MCF 10A (cell line): ENCODE data around the gene MRPS16. TPM values are rescaled to one million over a fixed set of nuclear protein-coding genes. Genes with fewer than 3 reads are reported as not detected.

Source experiments
- BruUV-seq: library from RNA; stranded (reverse); fragments of 400-500 nt; replicated peaks from 2 replicates; lab custom pipeline; 2021; lab: Mats Ljungman, UMichigan
- CTCF ChIA-PET: fragments of 300-600 bp; sonication (Branson Sonifier 250); formaldehyde crosslinking; extraction: SDS; loops from one replicate; lab custom pipeline; 2021; ENCODE audit warnings: antibody characterized with exemption, inconsistent platforms; lab: Yijun Ruan, JAX
- POLR2A ChIA-PET: fragments of 300-600, 350-650 bp; sonication (Branson Sonifier 250); formaldehyde crosslinking; extraction: SDS; loops from one replicate; lab custom pipeline; 2020; ENCODE audit warnings: antibody characterized with exemption, inconsistent platforms; lab: Yijun Ruan, JAX
- DNase-seq: peaks from one replicate; pipeline ENCODE4 v3.0.0-alpha.2; 2018; ENCODE audit not compliant: unreplicated experiment
- H3K27ac Mint-ChIP-seq: one replicate; pipeline ENCODE4 v1.8.0; 2022; ENCODE audit warnings: mild to moderate bottlenecking, low read depth, mixed read lengths; ENCODE audit not compliant: unreplicated experiment
- H3K27me3 Mint-ChIP-seq: one replicate; pipeline ENCODE4 v1.8.0; 2022; ENCODE audit warnings: mixed read lengths; ENCODE audit not compliant: insufficient read depth, unreplicated experiment
- H3K36me3 Mint-ChIP-seq: one replicate; pipeline ENCODE4 v1.8.0; 2022; ENCODE audit warnings: mild to moderate bottlenecking, moderate library complexity, mixed read lengths; ENCODE audit not compliant: insufficient read depth, unreplicated experiment
- H3K4me1 Mint-ChIP-seq: one replicate; pipeline ENCODE4 v1.8.0; 2022; ENCODE audit warnings: mixed read lengths; ENCODE audit not compliant: insufficient read depth, unreplicated experiment
- H3K4me3 Mint-ChIP-seq: one replicate; pipeline ENCODE4 v1.8.0; 2022; ENCODE audit warnings: mild to moderate bottlenecking, moderate library complexity, mixed read lengths; ENCODE audit not compliant: unreplicated experiment
- H3K9me3 Mint-ChIP-seq: one replicate; pipeline ENCODE4 v1.8.0; 2022; ENCODE audit warnings: mixed read lengths; ENCODE audit not compliant: unreplicated experiment
- CTCF ChIP-seq: fragments of 200-600 bp; IDR thresholded peaks from one replicate; pipeline ENCODE4 v1.8.0; 2022; ENCODE audit warnings: antibody characterized with exemption, mild to moderate bottlenecking; ENCODE audit not compliant: unreplicated experiment
- intact Hi-C: fragments of 100-400 bp; cut with micrococcal nuclease; formaldehyde crosslinking; loops from 2 replicates; pipeline ENCODE4 v1.14.1; 2022
- total RNA-seq: library from RNA; stranded (reverse); gene quantifications from 2 replicates; pipeline ENCODE4 v1.2.3, GENCODE V29; 2022

Gene MRPS16
- total RNA-seq, 1 experiment from 2014 or later: 203 TPM

DNA sequence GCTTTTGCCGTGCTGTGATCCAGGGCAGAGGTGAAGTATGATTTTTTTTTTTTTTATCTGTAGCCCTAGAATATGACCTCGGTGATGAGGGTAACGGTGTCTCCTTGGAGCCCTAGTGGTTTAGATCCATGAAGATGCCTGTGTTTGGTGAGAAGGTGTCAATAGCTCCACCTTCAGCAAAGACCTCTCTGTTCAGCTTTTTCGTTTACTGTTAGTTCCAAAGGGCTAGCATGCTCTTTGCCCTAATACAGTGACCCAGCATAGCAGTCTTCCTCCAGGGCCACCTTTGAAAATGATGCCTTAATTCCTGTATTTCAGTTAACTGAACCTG, 746 bp upstream of the MRPS16 start:
- Mint-ChIP-seq H3K27me3 (no peaks in the 10 kb centered on the region), H3K9me3 (no peaks in the 10 kb centered on the region), H3K27ac (peak overlapping the region; percentile 94), H3K4me1 (peaks cover 9% of the 10 kb centered on the region), H3K4me3 (peak overlapping the region; percentile 90), H3K36me3 (peaks cover 40% of the 10 kb centered on the region)
- CTCF ChIA-PET: interaction anchor here (0.5 to 1.5 kb wide), 3 partner anchors 10 to 960 kb away, joined by 3 to 8 read pairs (median 4); no protein-coding TSS in a partner anchor
- POLR2A ChIA-PET: interaction anchor here (0.6 to 3.7 kb wide), 25 partner anchors 9 to 997 kb away, joined by 3 to 56 read pairs (median 4); partner anchors contain the start of genes ANXA7, CFAP70, ECD and FAM149B1
- no peak for TF ChIP-seq CTCF
- BruUV-seq: no TSS peak
- no peak for DNase-seq
- intact Hi-C loops: no loop called here

- Mint-ChIP-seq H3K9me3 (no peaks in the 10 kb centered on the region), H3K27ac (peak overlapping the region; percentile 94), H3K4me3 (peak overlapping the region; percentile 90), H3K27me3 (no peaks in the 10 kb centered on the region), H3K4me1 (peaks cover 9% of the 10 kb centered on the region), H3K36me3 (peaks cover 46% of the 10 kb centered on the region)
- DNase-seq: peak; percentile 18
- ChIA-PET POLR2A (interaction anchor here (0.8 to 3.7 kb wide), 20 partner anchors 11 to 996 kb away, joined by 3 to 56 read pairs (median 4); partner anchors contain the start of genes ANXA7, CFAP70, ECD and FAM149B1), CTCF (interaction anchor here (0.5 to 1.1 kb wide), 4 partner anchors 16 to 162 kb away, joined by 3 to 6 read pairs (median 3); partner anchors contain the start of gene ANXA7)
- intact Hi-C loops: no loop called here
- TF ChIP-seq CTCF: no peak
- TSS peak; percentile 62 for BruUV-seq
Observed at GRCh38 chr10:73251683-73252444, 580 bp downstream of the MRPS16 start.

- no peaks in the 10 kb centered on the region for H3K27me3 Mint-ChIP-seq
- no TSS peak for BruUV-seq
- peaks cover 30% of the 10 kb centered on the region for H3K4me1 Mint-ChIP-seq
- ChIA-PET POLR2A (interaction anchor here (0.5 to 4.4 kb wide), 7 partner anchors 11 to 246 kb away, joined by 3 to 64 read pairs (median 14); partner anchors contain the start of genes ECD, FAM149B1, NUDT13 and PPP3CB), CTCF (no interaction called here)
- TF ChIP-seq CTCF: no peak
- intact Hi-C loops: no loop called here
- peak overlapping the region; percentile 91 for H3K4me3 Mint-ChIP-seq
- no peaks in the 10 kb centered on the region for H3K9me3 Mint-ChIP-seq
- peaks cover 75% of the 10 kb centered on the region for H3K36me3 Mint-ChIP-seq
- H3K27ac Mint-ChIP-seq: peak overlapping the region; percentile 95
- DNase-seq: no peak
Observed at GRCh38 chr10:73248259-73248724, 4.2 kb downstream of the MRPS16 start.
